AG04450 (cell line): ENCODE data around the gene ANO8. TPM values are rescaled to one million over a fixed set of nuclear protein-coding genes. Genes with fewer than 3 reads are reported as not detected.
A peak's percentile ranks its signal among the peaks of the same experiment; 100 is the strongest.

Experiments used
- CTCF ChIA-PET: fragments of 300-600, 350-600 bp; formaldehyde crosslinking; extraction: SDS; loops from one replicate; lab custom pipeline; 2022; ENCODE audit warnings: antibody characterized with exemption, inconsistent platforms; lab: Charles Lee
- POLR2A ChIA-PET: fragments of 350-600 bp; formaldehyde crosslinking; extraction: SDS; loops from one replicate; lab custom pipeline; 2021; ENCODE audit warnings: antibody characterized with exemption, inconsistent platforms; lab: Yijun Ruan, JAX
- DNase-seq: peaks from one replicate; pipeline ENCODE4 v3.0.0-alpha.2; 2011; ENCODE audit warnings: low read depth, low spot score
- H3K27ac ChIP-seq: one replicate; pipeline ENCODE4 v1.5.1; 2012; ENCODE audit warnings: low read depth, low read length, control low read depth
- H3K27me3 ChIP-seq: one replicate; pipeline ENCODE4 v1.6.0; 2012; ENCODE audit warnings: low read length; ENCODE audit not compliant: control insufficient read depth, insufficient read depth
- H3K4me3 ChIP-seq: 2 replicates; pipeline ENCODE4 v1.5.1; 2011; ENCODE audit warnings: mild to moderate bottlenecking, low read depth, low read length, control low read depth
- H3K9me3 ChIP-seq: 2 replicates; pipeline ENCODE4 v1.5.1; 2012; ENCODE audit warnings: low read length; ENCODE audit not compliant: control insufficient read depth, insufficient read depth
- CTCF ChIP-seq: IDR thresholded peaks from 2 replicates; pipeline ENCODE4 v1.5.1; 2011; ENCODE audit warnings: low read depth, low read length, control low read depth, inconsistent platforms
- polyA plus RNA-seq: library from polyadenylated mRNA; depleted of rRNA; stranded (reverse); fragments of >200 nt; gene quantifications from 2 replicates; pipeline ENCODE4 v1.2.3, GENCODE V29; 2011

Gene ANO8
- polyA plus RNA-seq, 1 experiment, result 1.8 TPM

GRCh38 chr19:17311455-17312188, 23.0 kb downstream of the ANO8 start:
- peak overlapping the region; percentile 39 for H3K27ac ChIP-seq
- no peak overlapping the region for H3K4me3 ChIP-seq
- no peaks in the 10 kb centered on the region for H3K27me3 ChIP-seq
- CTCF ChIA-PET, result interaction anchor here (0.6 kb wide), 1 partner anchor 17 kb away, joined by 3 read pairs; no protein-coding TSS in a partner anchor
- POLR2A ChIA-PET, result interaction anchor here (0.6 to 1.0 kb wide), 2 partner anchors 20 to 22 kb away, joined by 3 to 4 read pairs; no protein-coding TSS in a partner anchor
- H3K9me3 ChIP-seq, result peaks cover 7% of the 10 kb centered on the region; the same call in 1 of the 2 replicates
- no peak for DNase-seq
- TF ChIP-seq CTCF, result no peak

GRCh38 chr19:17309965-17310461, 24.6 kb downstream of the ANO8 start:
- no peaks in the 10 kb centered on the region for H3K27me3 ChIP-seq
- ChIA-PET POLR2A (interaction anchor here (1.0 to 1.2 kb wide), 2 partner anchors 8 to 24 kb away, joined by 3 to 13 read pairs; partner anchors contain the start of gene ANO8), CTCF (no interaction called here)
- peak overlapping the region; percentile 31 for H3K27ac ChIP-seq
- no peak for DNase-seq
- H3K9me3 ChIP-seq, result peaks cover 4% of the 10 kb centered on the region; the same call in 1 of the 2 replicates
- no peak for TF ChIP-seq CTCF
- H3K4me3 ChIP-seq, result peak overlapping the region; percentile 88

- ChIA-PET POLR2A (interaction anchor here (0.5 to 1.2 kb wide), 9 partner anchors 8 to 1553 kb away, joined by 3 to 13 read pairs (median 4); partner anchors contain the start of genes ANO8 and MVB12A), CTCF (interaction anchor here (0.6 to 1.3 kb wide), 2 partner anchors 36 to 538 kb away, joined by 3 to 14 read pairs; no protein-coding TSS in a partner anchor)
- H3K9me3 ChIP-seq, result peaks cover 4% of the 10 kb centered on the region; the same call in 1 of the 2 replicates
- H3K4me3 ChIP-seq, result peak within 1 kb of the TSS; percentile 88
- peak; percentile 99 for DNase-seq
- no peak for TF ChIP-seq CTCF
- H3K27ac ChIP-seq, result peak within 1 kb of the TSS; percentile 31
- no peaks in the 10 kb centered on the region for H3K27me3 ChIP-seq
These were observed 25.3 kb downstream of the ANO8 start, which contains the start of gene DDA1 for GRCh38 chr19:17309198-17309964. DDA1 (plus strand) TSS chr19:17309563; CDS start chr19:17309655, 92 bp downstream.

- Histone ChIP-seq H3K4me3 (no peak overlapping the region), H3K27ac (no peak overlapping the region), H3K27me3 (no peaks in the 10 kb centered on the region), H3K9me3 (peaks cover 4% of the 10 kb centered on the region; the same call in 1 of the 2 replicates)
- ChIA-PET POLR2A (interaction anchor here (0.8 kb wide), 1 partner anchor 15 kb away, joined by 4 read pairs; no protein-coding TSS in a partner anchor), CTCF (interaction anchor here (0.7 kb wide), 1 partner anchor 547 kb away, joined by 3 read pairs; no protein-coding TSS in a partner anchor)
- no peak for TF ChIP-seq CTCF
- DNase-seq, result no peak
These were observed 26.7 kb downstream of the ANO8 start for GRCh38 chr19:17307876-17308377.
